Kidney (tissue), 14 donors: ENCODE results near the gene VCL. TPM values are rescaled to one million over a fixed set of nuclear protein-coding genes. Genes with fewer than 3 reads are reported as not detected.

Experiments
- DNase-seq, 5 donors: peaks; one replicate each; pipeline ENCODE4 v3.0.0-alpha.2; 2013 to 2020
- FAIRE-seq: peaks from 2 replicates; lab custom pipeline; 2012; peaks lifted over from hg19 to GRCh38; lab: Jason Lieb, UNC
- H3K27ac ChIP-seq, 2 donors: one replicate each; pipeline ENCODE4 v1.7.0; 2013; ENCODE audit warnings: low read depth in 2 of 2, low read length in 2 of 2, inconsistent platforms in 1 of 2
- H3K27me3 ChIP-seq: one replicate; pipeline ENCODE4 v1.7.1; 2013; ENCODE audit warnings: low read length, inconsistent platforms; ENCODE audit not compliant: control insufficient read depth, insufficient read depth
- H3K36me3 ChIP-seq, 3 donors: one replicate each; pipeline versions ENCODE4 v1.7.0 to v1.7.1; 2013; ENCODE audit warnings: low read length in 3 of 3, control low read depth in 1 of 3, inconsistent platforms in 1 of 3; ENCODE audit not compliant: insufficient read depth in 3 of 3, control insufficient read depth in 2 of 3
- H3K4me1 ChIP-seq, 3 donors: one replicate each; pipeline versions ENCODE4 v1.7.0 to v1.7.1; 2013; ENCODE audit warnings: low read length in 3 of 3, inconsistent platforms in 1 of 3, low read depth in 1 of 3; ENCODE audit not compliant: control insufficient read depth in 2 of 3, insufficient read depth in 2 of 3
- H3K4me3 ChIP-seq, 3 donors: one replicate each; pipeline versions ENCODE4 v1.7.0 to v1.8.1; 2013; ENCODE audit warnings: low read length in 3 of 3, control low read depth in 1 of 3, inconsistent platforms in 1 of 3
- H3K9ac ChIP-seq, 3 donors: one replicate each; pipeline versions ENCODE4 v1.7.0 to v1.7.1; 2013; ENCODE audit warnings: low read length in 3 of 3, control low read depth in 1 of 3, inconsistent platforms in 1 of 3
- H3K9me3 ChIP-seq, 3 donors: one replicate each; pipeline versions ENCODE4 v1.7.0 to v1.7.1; 2013; ENCODE audit warnings: low read length in 3 of 3, control low read depth in 1 of 3, inconsistent platforms in 1 of 3; ENCODE audit not compliant: control insufficient read depth in 2 of 3, insufficient read depth in 1 of 3
- CTCF ChIP-seq: IDR thresholded peaks from 3 replicates; pipeline ENCODE4 v1.5.1; 2012; ENCODE audit warnings: mild to moderate bottlenecking, moderate library complexity, borderline replicate concordance; ENCODE audit not compliant: insufficient read depth; ENCODE audit errors: extremely low read depth
- intact Hi-C: fragments of 100-400 bp; cut with DNase I; formaldehyde crosslinking; loops from one replicate; pipeline ENCODE4 v1.11.1; 2022
- polyA plus RNA-seq: library from polyadenylated mRNA; stranded (reverse); fragments of 350-450 nt; fragmentation: Illumina TruSeq; extraction: RNeasy Lipid Tissue Mini Kit (QIAGEN cat#74804); gene quantifications from one replicate; pipeline ENCODE4 v1.2.3, GENCODE V29; 2014; ENCODE audit warnings: low read depth, low replicate concordance; ENCODE audit not compliant: insufficient read depth
- total RNA-seq: library from RNA; stranded (reverse); fragmentation: NEBNext Ultra II Directional; extraction: Animal tissue kit (Norgen Biotek cat#: 25700); gene quantifications from one replicate; pipeline ENCODE4 v1.2.1, GENCODE V29; 2021
- donor health status: control.
- donor health status: control.
- donor health status: control.
- donor health status: control.
- donor health status: control.
- donor health status: DM: yes; HTN: yes; CAD: no.
- donor health status: Normal renal cell carcinoma (clear cell type).

Gene VCL
- total and polyA plus RNA-seq, 2 donors from 2014 or later: 23.8 to 167 TPM

GRCh38 chr10:73965890-73966768 lies 31.8 kb upstream of the VCL start:
- intact Hi-C loops: no loop called here
- Histone ChIP-seq H3K9me3 (no peaks in the 10 kb centered on the region), H3K4me3 (peak overlapping the region in 2 of 3 donors; percentile 17 to 32), H3K9ac (peak overlapping the region; percentile 15 to 54 (median 53)), H3K27ac (peak overlapping the region; percentile 82 to 84), H3K27me3 (no peaks in the 10 kb centered on the region), H3K4me1 (peaks cover 2 to 8% (median 5%) of the 10 kb centered on the region in 3 donors), H3K36me3 (no peaks in the 10 kb centered on the region)
- FAIRE-seq: peak; percentile 74
- peak; percentile 74 to 96 (median 90) for DNase-seq
- TF ChIP-seq CTCF: no peak

GRCh38 chr10:73967022-73967429 lies 30.9 kb upstream of the VCL start:
- H3K36me3 ChIP-seq: no peaks in the 10 kb centered on the region
- intact Hi-C loops: no loop called here
- TF ChIP-seq CTCF: no peak
- no peak overlapping the region for H3K4me3 ChIP-seq
- no peak overlapping the region for H3K9ac ChIP-seq
- DNase-seq (no peak), FAIRE-seq (no peak)
- H3K9me3 ChIP-seq: no peaks in the 10 kb centered on the region
- peaks cover 2 to 8% (median 5%) of the 10 kb centered on the region in 3 donors for H3K4me1 ChIP-seq
- H3K27ac ChIP-seq: no peak overlapping the region
- H3K27me3 ChIP-seq: no peaks in the 10 kb centered on the region

GRCh38 chr10:73967544-73967943 lies 30.4 kb upstream of the VCL start:
- H3K27ac ChIP-seq: no peak overlapping the region
- H3K4me3 ChIP-seq: no peak overlapping the region
- H3K9ac ChIP-seq: no peak overlapping the region
- FAIRE-seq (no peak), DNase-seq (no peak)
- TF ChIP-seq CTCF: no peak
- intact Hi-C loops: no loop called here
- H3K27me3 ChIP-seq: no peaks in the 10 kb centered on the region
- H3K4me1 ChIP-seq: peaks cover 2 to 8% (median 5%) of the 10 kb centered on the region in 3 donors
- no peaks in the 10 kb centered on the region for H3K36me3 ChIP-seq
- no peaks in the 10 kb centered on the region for H3K9me3 ChIP-seq
